Endothelial cell of umbilical vein (primary cell): ENCODE results near the gene R3HCC1L. TPM values are rescaled to one million over a fixed set of nuclear protein-coding genes. Genes with fewer than 3 reads are reported as not detected.
A peak's percentile ranks its signal among the peaks of the same experiment; 100 is the strongest.

Experiments used
- BruUV-seq: library from RNA; stranded (reverse); fragments of 400-500 nt; replicated peaks from 2 replicates; lab custom pipeline; 2021; lab: Mats Ljungman, UMichigan
- CTCF ChIA-PET: fragments of 300-600, 350-600 bp; sonication (Branson Sonifier 250); formaldehyde crosslinking; loops from one replicate; lab custom pipeline; 2021; ENCODE audit warnings: antibody characterized with exemption, inconsistent platforms; lab: Charles Lee
- POLR2A ChIA-PET: fragments of 300-600, 350-600 bp; sonication (Branson Sonifier 250); formaldehyde crosslinking; loops from one replicate; lab custom pipeline; 2021; ENCODE audit warnings: antibody characterized with exemption, inconsistent platforms; lab: Charles Lee
- DNase-seq: peaks from one replicate; pipeline ENCODE4 v3.0.0-alpha.2; 2011; ENCODE audit warnings: low read depth, low spot score
- FAIRE-seq: peaks from 2 replicates; lab custom pipeline; 2011; peaks lifted over from hg19 to GRCh38; lab: Jason Lieb, UNC
- H2AFZ ChIP-seq: 2 replicates; pipeline ENCODE4 v1.6.0; 2012; ENCODE audit warnings: low read depth, low read length, control low read depth, inconsistent platforms
- H3K27ac ChIP-seq: 2 replicates; pipeline ENCODE4 v1.5.1; 2011; ENCODE audit warnings: low read depth, mild to moderate bottlenecking, control low read depth, low read length, moderate library complexity; ENCODE audit not compliant: insufficient read depth
- H3K27me3 ChIP-seq, 2 experiments: 2 replicates each; pipeline versions ENCODE4 v1.6.0 to v1.6.1; 2011; ENCODE audit warnings: low read length in 2 of 2, mixed read lengths in 1 of 2; ENCODE audit not compliant: control insufficient read depth in 2 of 2, insufficient read depth in 2 of 2
- H3K36me3 ChIP-seq, 2 experiments: 2 replicates in 1 of 2; 3 replicates in 1 of 2; pipeline ENCODE4 v1.5.1; 2011; ENCODE audit warnings: low read length in 2 of 2, mild to moderate bottlenecking in 1 of 2, moderate library complexity in 1 of 2; ENCODE audit not compliant: control insufficient read depth in 2 of 2, insufficient read depth in 2 of 2; ENCODE audit errors: extremely low read depth in 1 of 2
- H3K4me1 ChIP-seq: 3 replicates; pipeline ENCODE4 v1.5.1; 2011; ENCODE audit warnings: mild to moderate bottlenecking, low read length; ENCODE audit not compliant: control insufficient read depth, insufficient read depth; ENCODE audit errors: extremely low read depth
- H3K4me2 ChIP-seq: 2 replicates; pipeline ENCODE4 v1.6.1; 2011; ENCODE audit warnings: low read length, control low read depth, mixed read lengths; ENCODE audit not compliant: insufficient read depth
- H3K4me3 ChIP-seq, 3 experiments: fragments of 200-600 bp in 1 of 3; sonication (generic), shearing (Covaris generic) in 1 of 3; replicated peaks in 1 of 3; 2 replicates each; pipeline ENCODE4 v1.5.1; 2011 to 2016; ENCODE audit warnings: control low read depth in 3 of 3, low read length in 3 of 3, mild to moderate bottlenecking in 2 of 3, inconsistent platforms in 1 of 3, low read depth in 1 of 3, moderate library complexity in 1 of 3; ENCODE audit not compliant: insufficient read depth in 1 of 3
- H3K79me2 ChIP-seq: 2 replicates; pipeline ENCODE4 v1.6.0; 2012; ENCODE audit warnings: low read length, inconsistent platforms; ENCODE audit not compliant: control insufficient read depth, insufficient read depth
- H3K9ac ChIP-seq: replicated peaks from 2 replicates; pipeline ENCODE3; 2011; ENCODE audit warnings: low read length, control low read depth; ENCODE audit not compliant: insufficient read depth; ENCODE audit errors: extremely low read depth
- H3K9me1 ChIP-seq: replicated peaks from 3 replicates; pipeline ENCODE4 v1.6.0; 2011; ENCODE audit warnings: mild to moderate bottlenecking, low read length; ENCODE audit not compliant: control insufficient read depth, insufficient read depth; ENCODE audit errors: extremely low read depth
- H3K9me3 ChIP-seq: replicated peaks from 2 replicates; pipeline ENCODE4 v1.5.1; 2012; ENCODE audit warnings: low read length, inconsistent platforms; ENCODE audit not compliant: control insufficient read depth, insufficient read depth
- H4K20me1 ChIP-seq: replicated peaks from 2 replicates; pipeline ENCODE3; 2011; ENCODE audit warnings: mild to moderate bottlenecking, low read length; ENCODE audit not compliant: control insufficient read depth, insufficient read depth; ENCODE audit errors: extremely low read depth
- CTCF ChIP-seq, 2 donors: IDR thresholded peaks; 1 replicate in 1 of 2; 2 replicates in 1 of 2; pipeline ENCODE4 v1.5.1; 2011; ENCODE audit warnings: low read length in 2 of 2, mild to moderate bottlenecking in 2 of 2, moderate library complexity in 2 of 2, control low read depth in 1 of 2, inconsistent platforms in 1 of 2, low read depth in 1 of 2; ENCODE audit not compliant: insufficient read depth in 1 of 2; ENCODE audit errors: extremely low read depth in 1 of 2
- EZH2 ChIP-seq: IDR thresholded peaks from 2 replicates; pipeline ENCODE4 v1.6.1; 2012; ENCODE audit warnings: borderline replicate concordance, low read depth, mild to moderate bottlenecking, moderate library complexity, low read length, inconsistent platforms; ENCODE audit not compliant: severe bottlenecking
- FOS ChIP-seq: IDR thresholded peaks from 2 replicates; pipeline ENCODE4 v1.6.1; 2011; ENCODE audit warnings: mild to moderate bottlenecking, low read length, moderate library complexity, borderline replicate concordance; ENCODE audit not compliant: insufficient read depth
- GATA2 ChIP-seq: IDR thresholded peaks from 2 replicates; pipeline ENCODE4 v1.7.0; 2011; ENCODE audit warnings: low read depth, mild to moderate bottlenecking, moderate library complexity, mixed read lengths, low read length; ENCODE audit not compliant: insufficient read length, insufficient read depth
- JUN ChIP-seq: IDR thresholded peaks from 2 replicates; pipeline ENCODE4 v1.6.1; 2011; ENCODE audit warnings: borderline replicate concordance, low read depth; ENCODE audit not compliant: insufficient read length, insufficient read depth
- MAX ChIP-seq: IDR thresholded peaks from 2 replicates; pipeline ENCODE4 v1.6.1; 2011; ENCODE audit not compliant: insufficient read depth, insufficient read length
- MYC ChIP-seq: IDR thresholded peaks from one replicate; pipeline ENCODE4 v1.6.1; 2011; ENCODE audit warnings: mild to moderate bottlenecking, low read depth, low read length
- POLR2A ChIP-seq: IDR thresholded peaks from 2 replicates; pipeline ENCODE4 v1.6.1; 2012; ENCODE audit warnings: low read depth, mild to moderate bottlenecking, control low read depth, low read length
- POLR2AphosphoS5 ChIP-seq: IDR thresholded peaks from 2 replicates; pipeline ENCODE4 v1.6.1; 2012; ENCODE audit warnings: low read depth, mild to moderate bottlenecking, control low read depth, low read length, moderate library complexity; ENCODE audit not compliant: insufficient read depth
- dilution Hi-C: fragments of 300-500 bp; cut with MboI; formaldehyde crosslinking; loops from one replicate; pipeline ENCODE4 v1.15.0; 2019; ENCODE audit warnings: low sequenced_read_pairs; ENCODE audit not compliant: extremely low pct_ligation_motif_present
- intact Hi-C: fragments of 100-400 bp; cut with micrococcal nuclease; formaldehyde crosslinking; loops from one replicate; pipeline ENCODE4 v1.10.0; 2022
- polyA plus RNA-seq, 4 experiments: library from polyadenylated mRNA; depleted of rRNA in 3 of 4; stranded (reverse) in 3 of 4; unstranded in 1 of 4; fragments of >200 nt; gene quantifications; 2 replicates each; pipeline versions ENCODE4 v1.2.1 to v1.2.3, GENCODE V29; 2011 to 2012; ENCODE audit warnings: missing spikeins in 1 of 4
- total RNA-seq: library from RNA; stranded (reverse); gene quantifications from 2 replicates; pipeline ENCODE4 v1.2.3, GENCODE V29; 2021

R3HCC1L gene
- total and polyA plus RNA-seq, 2 donors (not counting 3 experiments of a cell fraction or from before 2014, with no cell fraction given), result 6.3 to 12.4 TPM

- no peak overlapping the region for H2AFZ ChIP-seq
- ChIA-PET POLR2A (no interaction called here), CTCF (interaction anchor here (0.7 to 1.1 kb wide), 3 partner anchors 12 to 208 kb away, joined by 3 to 4 read pairs (median 3); no protein-coding TSS in a partner anchor)
- dilution Hi-C loops (no loop called here), intact Hi-C loops (no loop called here)
- peak; percentile 30 for DNase-seq
- no TSS peak for BruUV-seq
- peaks cover 3% of the 10 kb centered on the region for H4K20me1 ChIP-seq
- H3K4me1 ChIP-seq, result no peaks in the 10 kb centered on the region
- H3K4me2 ChIP-seq, result no peak overlapping the region
- H3K27ac ChIP-seq, result no peak overlapping the region
- H3K4me3 ChIP-seq, result no peak overlapping the region
- no peaks in the 10 kb centered on the region for H3K9me3 ChIP-seq
- no peaks in the 10 kb centered on the region for H3K27me3 ChIP-seq
- no peaks in the 10 kb centered on the region for H3K9me1 ChIP-seq
- no peak overlapping the region for H3K9ac ChIP-seq
- FAIRE-seq, result no peak
- peaks cover 16% of the 10 kb centered on the region for H3K79me2 ChIP-seq
- no peaks in the 10 kb centered on the region for H3K36me3 ChIP-seq
- no peak for TF ChIP-seq JUN
- TF ChIP-seq POLR2A, result no peak
- TF ChIP-seq EZH2, result no peak
- no peak for TF ChIP-seq POLR2AphosphoS5
- no peak for TF ChIP-seq MAX
These were observed 83.3 kb downstream of the R3HCC1L start for GRCh38 chr10:98217801-98218200.

- Histone ChIP-seq H3K4me3 (no peak overlapping the region), H4K20me1 (no peaks in the 10 kb centered on the region), H2AFZ (no peak overlapping the region), H3K27me3 (no peaks in the 10 kb centered on the region), H3K36me3 (no peaks in the 10 kb centered on the region), H3K9me1 (no peaks in the 10 kb centered on the region), H3K9ac (no peak overlapping the region), H3K27ac (no peak overlapping the region), H3K4me2 (no peak overlapping the region), H3K4me1 (peaks cover 14% of the 10 kb centered on the region), H3K79me2 (peaks cover 11% of the 10 kb centered on the region), H3K9me3 (no peaks in the 10 kb centered on the region)
- dilution Hi-C loops (no loop called here), intact Hi-C loops (no loop called here)
- ChIA-PET CTCF (no interaction called here), POLR2A (no interaction called here)
- no peak for DNase-seq
- TF ChIP-seq EZH2 (no peak), MYC (no peak), POLR2A (no peak), GATA2 (no peak), JUN (no peak), FOS (no peak), POLR2AphosphoS5 (no peak), MAX (no peak), CTCF (IDR thresholded peaks at IDR 0.05; ENCODE audit: extremely low read depth in 1 of 2, insufficient read depth in 1 of 2, low read depth in 1 of 2, low read length in 2 of 2) (no peak)
- BruUV-seq, result no TSS peak
- no peak for FAIRE-seq
These were observed 89.4 kb downstream of the R3HCC1L start for GRCh38 chr10:98223874-98224273.
